Non-pigmented ciliary epithelial cell (primary cell): Measurements from ENCODE around the gene TMCO4.
"Not testable (repeated sequence)": the region's sequence is repeated elsewhere in the genome, so short reads cannot be mapped to it uniquely, and the experiment has no call there.

ENCODE experiments used
- DNase-seq: peaks from one replicate; pipeline ENCODE4 v3.0.0-alpha.2; 2010; ENCODE audit warnings: low read depth

Gene TMCO4

GRCh38 chr1:19799230-19800075, at the start of gene TMCO4:
TSS of gene TMCO4 (minus strand) at chr1:19799916. CDS start at chr1:19780758, 19,158 bp downstream.
- DNase-seq = no peak

- not testable (repeated sequence) for DNase-seq
Measured at GRCh38 chr1:19849307-19849706, 49.6 kb upstream of the TMCO4 start.

- DNase-seq = not testable (repeated sequence)
Measured at GRCh38 chr1:19847334-19847733, 47.6 kb upstream of the TMCO4 start.

GRCh38 chr1:19846338-19846737, 46.6 kb upstream of the TMCO4 start:
- no peak for DNase-seq

- no peak for DNase-seq
Measured at GRCh38 chr1:19845555-19845954, 45.8 kb upstream of the TMCO4 start.

- DNase-seq = no peak
Measured at GRCh38 chr1:19844731-19845495, 45.2 kb upstream of the TMCO4 start.

- no peak for DNase-seq
Measured at GRCh38 chr1:19840228-19840627, 40.5 kb upstream of the TMCO4 start.

GRCh38 chr1:19837866-19838265, 38.1 kb upstream of the TMCO4 start:
- DNase-seq = no peak

GRCh38 chr1:19835578-19835977, 35.9 kb upstream of the TMCO4 start:
- DNase-seq = no peak

GRCh38 chr1:19831441-19831840, 31.7 kb upstream of the TMCO4 start:
- no peak for DNase-seq

GRCh38 chr1:19828546-19828945, 28.8 kb upstream of the TMCO4 start:
- DNase-seq = no peak

- no peak for DNase-seq
Measured at GRCh38 chr1:19825298-19825697, 25.6 kb upstream of the TMCO4 start.

- no peak for DNase-seq
Measured at GRCh38 chr1:19824541-19824940, 24.8 kb upstream of the TMCO4 start.

GRCh38 chr1:19824036-19824435, 24.3 kb upstream of the TMCO4 start:
- DNase-seq = no peak

- DNase-seq = no peak
Measured at GRCh38 chr1:19819701-19820100, 20.0 kb upstream of the TMCO4 start.

GRCh38 chr1:19818324-19818723, 18.6 kb upstream of the TMCO4 start:
- DNase-seq = no peak

GRCh38 chr1:19817160-19817559, 17.4 kb upstream of the TMCO4 start:
- DNase-seq = no peak

- DNase-seq = not testable (repeated sequence)
Measured at GRCh38 chr1:19816737-19817086, 17.0 kb upstream of the TMCO4 start.

GRCh38 chr1:19815801-19816736, 16.4 kb upstream of the TMCO4 start:
- no peak for DNase-seq

- no peak for DNase-seq
Measured at GRCh38 chr1:19814681-19815503, 15.2 kb upstream of the TMCO4 start, which contains the start of gene RNF186. TSS of gene RNF186 (minus strand) at chr1:19815283. CDS start at chr1:19815101, 182 bp downstream.

- no peak for DNase-seq
Measured at GRCh38 chr1:19814244-19814661, 14.5 kb upstream of the TMCO4 start.
